Lung (tissue), 12 donors: ENCODE data around the gene MYO15A. TPM values are rescaled to one million over a fixed set of nuclear protein-coding genes. Genes with fewer than 3 reads are reported as not detected.
A peak's percentile ranks its signal among the peaks of the same experiment; 100 is the strongest.

Experiments used
- ATAC-seq: fragments of 200-7000 bp; cut with Tn5 transposase; one replicate; pipeline ENCODE4 v1.9.1; 2020; ENCODE audit warnings: moderate number of reproducible peaks; ENCODE audit not compliant: insufficient read depth, low FRiP score
- DNase-seq, 3 donors: peaks; one replicate each; pipeline ENCODE4 v3.0.0-alpha.2; 2013 to 2017
- H3K27ac ChIP-seq, 2 donors: one replicate each; pipeline ENCODE4 v1.5.1; 2013; ENCODE audit warnings: mild to moderate bottlenecking in 2 of 2, moderate library complexity in 2 of 2, control low read depth in 1 of 2, inconsistent platforms in 1 of 2, low read depth in 1 of 2, low read length in 1 of 2
- H3K27me3 ChIP-seq, 3 donors: one replicate each; pipeline ENCODE4 v1.5.1; 2013; ENCODE audit warnings: low read length in 2 of 3; ENCODE audit not compliant: control insufficient read depth in 3 of 3, insufficient read depth in 3 of 3
- H3K36me3 ChIP-seq, 4 donors: one replicate each; pipeline ENCODE4 v1.5.1; 2013; ENCODE audit warnings: low read length in 4 of 4, mild to moderate bottlenecking in 1 of 4, moderate library complexity in 1 of 4; ENCODE audit not compliant: control insufficient read depth in 4 of 4, insufficient read depth in 4 of 4
- H3K4me1 ChIP-seq, 5 donors: one replicate each; pipeline ENCODE4 v1.5.1; 2013; ENCODE audit warnings: low read length in 5 of 5, mild to moderate bottlenecking in 2 of 5, moderate library complexity in 1 of 5; ENCODE audit not compliant: control insufficient read depth in 5 of 5, insufficient read depth in 5 of 5
- H3K4me3 ChIP-seq: one replicate; pipeline ENCODE4 v1.5.1; 2013; ENCODE audit warnings: mild to moderate bottlenecking, control low read depth, moderate library complexity
- H3K9ac ChIP-seq, 2 donors: one replicate each; pipeline ENCODE4 v1.5.1; 2013; ENCODE audit warnings: low read length in 2 of 2, control low read depth in 1 of 2; ENCODE audit not compliant: insufficient read depth in 1 of 2
- H3K9me3 ChIP-seq, 4 donors: one replicate each; pipeline ENCODE4 v1.5.1; 2013; ENCODE audit warnings: low read length in 3 of 4, mild to moderate bottlenecking in 1 of 4, moderate library complexity in 1 of 4; ENCODE audit not compliant: control insufficient read depth in 4 of 4, insufficient read depth in 3 of 4
- CTCF ChIP-seq: IDR thresholded peaks from 2 replicates; pipeline ENCODE4 v1.5.1; 2012; ENCODE audit warnings: mild to moderate bottlenecking; ENCODE audit errors: control extremely low read depth, extremely low read depth
- WGBS, 2 donors: extraction: QIAGEN DNeasy Blood & Tissue Kit; methylation state at CpG; one replicate each; pipeline ENCODE4 v1.1.7; 2013; 5-methylcytosine and 5-hydroxymethylcytosine counted together
- polyA plus RNA-seq, 2 donors: library from polyadenylated mRNA; stranded (reverse); fragments of 200-250 nt; gene quantifications; one replicate each; pipeline ENCODE4 v1.2.1, GENCODE V29; 2013
- total RNA-seq, 2 donors: library from RNA; depleted of rRNA in 1 of 2; stranded (reverse); fragments of >200 nt in 1 of 2; gene quantifications; one replicate each; pipeline ENCODE4 v1.2.1, GENCODE V29; 2014 to 2021
- donor health status: control.
- donor health status: control.
- donor health status: Bipolar disorder and iron deficiency.
- donor health status: healthy.
- donor health status: DM: yes; HTN: yes; CAD: no.

MYO15A gene
- total and polyA plus RNA-seq, 4 donors = 0.56 to 2.7 (median 2.3) TPM

- DNase-seq (peak; percentile 45 to 89 (median 85)), ATAC-seq (no peak)
- peaks cover 0 to 27% (median 12%) of the 10 kb centered on the region in 4 donors for H3K36me3 ChIP-seq
- no peaks in the 10 kb centered on the region for H3K27me3 ChIP-seq
- peaks cover 20 to 50% (median 32%) of the 10 kb centered on the region in 5 donors for H3K4me1 ChIP-seq
- H3K27ac ChIP-seq = peak overlapping the region in 1 of 2 donors; percentile 76
- peak overlapping the region; percentile 51 to 79 for H3K9ac ChIP-seq
- H3K9me3 ChIP-seq = no peaks in the 10 kb centered on the region
- 20 to 46% methylated on average over 3 of the region's 3 CpGs for WGBS, 2 donors
- TF ChIP-seq CTCF = no peak
- no peak overlapping the region for H3K4me3 ChIP-seq
These were observed 76.8 kb downstream of the MYO15A start for GRCh38 chr17:18185391-18185790.

GRCh38 chr17:18185832-18186626 is 77.5 kb downstream of the MYO15A start:
- peaks cover 0 to 27% (median 12%) of the 10 kb centered on the region in 4 donors for H3K36me3 ChIP-seq
- no peaks in the 10 kb centered on the region for H3K27me3 ChIP-seq
- DNase-seq (no peak), ATAC-seq (no peak)
- H3K9ac ChIP-seq = peak overlapping the region; percentile 51 to 79
- no peaks in the 10 kb centered on the region for H3K9me3 ChIP-seq
- no peak for TF ChIP-seq CTCF
- whole genome bisulfite sequencing, 2 donors = 59 to 75% methylated on average over 10 of the region's 10 CpGs
- peak overlapping the region; percentile 9 for H3K4me3 ChIP-seq
- peak overlapping the region; percentile 26 to 76 for H3K27ac ChIP-seq
- H3K4me1 ChIP-seq = peaks cover 20 to 55% (median 38%) of the 10 kb centered on the region in 5 donors

GRCh38 chr17:18186627-18186982 is 78.0 kb downstream of the MYO15A start:
- no peak for TF ChIP-seq CTCF
- Histone ChIP-seq H3K9ac (peak overlapping the region in 1 of 2 donors; percentile 79), H3K4me1 (peaks cover 20 to 59% (median 43%) of the 10 kb centered on the region in 5 donors), H3K9me3 (no peaks in the 10 kb centered on the region), H3K27me3 (no peaks in the 10 kb centered on the region), H3K27ac (peak overlapping the region in 1 of 2 donors; percentile 45), H3K36me3 (peaks cover 0 to 27% (median 13%) of the 10 kb centered on the region in 4 donors), H3K4me3 (peak overlapping the region; percentile 34)
- 47 to 50% methylated on average over 1 of the region's 1 CpG for WGBS, 2 donors
- peak in 2 of 3 donors; percentile 30 to 36 for DNase-seq
- ATAC-seq = no peak
